Vagina (tissue), 2 donors: ENCODE results near the gene HSPA14. TPM values are rescaled to one million over a fixed set of nuclear protein-coding genes. Genes with fewer than 3 reads are reported as not detected.
A peak's percentile ranks its signal among the peaks of the same experiment; 100 is the strongest.

Experiments used
- DNase-seq, 2 donors: peaks; one replicate each; pipeline ENCODE4 v3.0.0-alpha.2; 2017; ENCODE audit errors: extremely low spot score in 2 of 2
- H3K27ac ChIP-seq: fragments of 200-600 bp; sonication (generic); one replicate; pipeline ENCODE4 v1.5.1; 2019
- H3K27me3 ChIP-seq: fragments of 200-600 bp; sonication (generic); one replicate; pipeline ENCODE4 v1.5.1; 2019
- H3K36me3 ChIP-seq, 2 donors: fragments of 200-600 bp; sonication (generic); one replicate each; pipeline ENCODE4 v1.5.1; 2017 to 2019
- H3K4me1 ChIP-seq: fragments of 200-600 bp; sonication (generic); one replicate; pipeline ENCODE4 v1.5.1; 2019
- H3K4me3 ChIP-seq, 2 donors: fragments of 200-600 bp; sonication (generic); 1 replicate in 1 of 2; 2 replicates in 1 of 2; pipeline ENCODE4 v1.5.1; 2016 to 2019
- H3K9me3 ChIP-seq: fragments of 200-600 bp; sonication (generic); one replicate; pipeline ENCODE4 v1.5.1; 2019
- CTCF ChIP-seq, 3 experiments: fragments of 450-650 bp in 2 of 3; fragments of 200-600 bp in 1 of 3; sonication (generic) in 1 of 3; IDR thresholded peaks; one replicate each; pipeline ENCODE4 v1.5.1; 2017 to 2019; ENCODE audit warnings: antibody characterized with exemption in 3 of 3, mild to moderate bottlenecking in 2 of 3, moderate library complexity in 2 of 3
- POLR2A ChIP-seq, 2 donors: fragments of 450-650 bp; IDR thresholded peaks; one replicate each; pipeline ENCODE4 v1.6.1; 2017; ENCODE audit warnings: antibody characterized with exemption in 2 of 2, mild to moderate bottlenecking in 2 of 2, moderate library complexity in 2 of 2
- POLR2AphosphoS5 ChIP-seq, 2 donors: sonication (generic); formaldehyde crosslinking; IDR thresholded peaks; one replicate each; pipeline ENCODE4 v1.9.0; 2017; ENCODE audit warnings: antibody characterized with exemption in 2 of 2, mild to moderate bottlenecking in 2 of 2, low read depth in 1 of 2; ENCODE audit not compliant: insufficient read depth in 1 of 2
- intact Hi-C: fragments of 100-400 bp; cut with DNase I; formaldehyde crosslinking; loops from one replicate; pipeline ENCODE4 v1.15.1; 2023
- total RNA-seq: library from RNA; depleted of rRNA; stranded (reverse); fragments of >200 nt; gene quantifications from one replicate; pipeline ENCODE4 v1.2.3, GENCODE V29; 2016

Gene HSPA14
- total RNA-seq, 1 donor from 2014 or later = 8.3 TPM

DNA sequence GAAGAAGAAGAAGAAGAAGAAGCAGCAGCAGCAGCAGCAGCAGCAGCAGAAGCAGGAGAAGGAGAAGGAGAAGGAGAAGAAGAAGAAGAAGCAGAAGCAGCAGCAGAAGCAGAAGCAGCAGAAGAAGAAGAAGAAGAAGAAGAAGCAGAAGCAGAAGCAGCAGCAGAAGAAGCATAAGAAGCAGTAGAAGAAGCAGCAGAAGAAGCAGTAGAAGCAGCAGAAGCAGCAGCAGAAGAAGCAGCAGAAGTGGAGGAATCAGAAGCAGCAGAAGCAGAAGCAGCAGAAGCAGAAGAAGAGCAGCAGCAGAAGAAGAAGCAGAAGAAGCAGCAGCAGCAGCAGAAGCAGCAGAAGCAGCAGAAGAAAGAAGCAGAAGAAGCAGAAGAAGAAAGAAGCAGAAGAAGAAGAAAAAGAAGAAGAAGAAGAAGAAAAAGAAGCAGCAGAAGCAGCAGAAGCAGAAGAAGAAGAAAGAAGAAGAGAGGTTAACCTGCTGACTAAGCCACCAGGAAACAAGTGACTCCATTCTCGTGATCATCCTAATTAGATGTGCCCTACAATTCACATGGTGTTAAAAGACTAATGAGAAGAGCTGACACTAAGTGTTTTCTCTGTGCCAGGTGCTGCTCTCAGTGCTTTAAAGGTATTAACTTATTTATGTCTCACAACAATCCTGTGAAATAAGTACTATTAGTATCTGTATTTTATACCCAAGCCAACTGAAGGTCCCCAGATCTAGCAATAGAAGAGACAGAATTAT is 11.9 kb upstream of the HSPA14 start:
- no peak overlapping the region for H3K4me3 ChIP-seq
- H3K9me3 ChIP-seq = no peaks in the 10 kb centered on the region
- no peaks in the 10 kb centered on the region for H3K27me3 ChIP-seq
- TF ChIP-seq POLR2A (IDR thresholded peaks at IDR 0.05) (no peak), POLR2AphosphoS5 (IDR thresholded peaks at IDR 0.05; ENCODE audit: insufficient read depth in 1 of 2, low read depth in 1 of 2) (no peak), CTCF (IDR thresholded peaks at IDR 0.05) (no peak)
- no peaks in the 10 kb centered on the region for H3K36me3 ChIP-seq
- DNase-seq = no peak
- intact Hi-C loops = no loop called here
- no peak overlapping the region for H3K27ac ChIP-seq
- no peaks in the 10 kb centered on the region for H3K4me1 ChIP-seq

- intact Hi-C loops = loop anchor here (10.0 kb wide), 2 partner anchors 228 to 328 kb away; no protein-coding TSS in a partner anchor
- Histone ChIP-seq H3K9me3 (no peaks in the 10 kb centered on the region), H3K4me3 (no peak overlapping the region), H3K4me1 (peaks cover 14% of the 10 kb centered on the region), H3K36me3 (no peaks in the 10 kb centered on the region), H3K27ac (no peak overlapping the region), H3K27me3 (no peaks in the 10 kb centered on the region)
- no peak for DNase-seq
- TF ChIP-seq CTCF (IDR thresholded peaks at IDR 0.05) (no peak), POLR2A (IDR thresholded peaks at IDR 0.05) (no peak), POLR2AphosphoS5 (IDR thresholded peaks at IDR 0.05; ENCODE audit: insufficient read depth in 1 of 2, low read depth in 1 of 2) (no peak)
Observed at GRCh38 chr10:14833106-14833505, 5.0 kb upstream of the HSPA14 start.

DNA sequence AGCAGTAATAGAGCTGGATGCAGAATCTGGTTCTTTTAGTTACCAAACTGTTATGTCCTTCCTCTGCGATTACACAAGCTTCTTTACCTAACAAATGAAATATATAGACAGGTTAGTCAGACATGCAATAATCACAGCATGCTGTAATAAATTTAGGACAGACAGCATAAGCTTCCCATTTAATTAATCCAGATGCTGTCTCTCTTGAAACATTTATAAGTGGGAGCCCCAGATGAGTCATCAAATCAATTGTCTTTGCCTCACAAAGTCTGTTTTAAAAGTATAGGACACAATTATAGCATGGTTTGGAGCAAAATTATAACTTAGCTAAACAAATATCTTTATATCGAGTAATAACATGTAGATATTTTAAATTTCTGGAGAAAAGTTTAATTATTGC is 1.9 kb upstream of the HSPA14 start:
- intact Hi-C loops = loop anchor here (10.0 kb wide), 2 partner anchors 231 to 331 kb away; no protein-coding TSS in a partner anchor
- H3K27ac ChIP-seq = no peak overlapping the region
- peaks cover 29% of the 10 kb centered on the region for H3K4me1 ChIP-seq
- TF ChIP-seq POLR2A (IDR thresholded peaks at IDR 0.05) (no peak), POLR2AphosphoS5 (IDR thresholded peaks at IDR 0.05; ENCODE audit: insufficient read depth in 1 of 2, low read depth in 1 of 2) (no peak), CTCF (IDR thresholded peaks at IDR 0.05) (no peak)
- H3K36me3 ChIP-seq = no peaks in the 10 kb centered on the region
- H3K9me3 ChIP-seq = no peaks in the 10 kb centered on the region
- no peak for DNase-seq
- H3K4me3 ChIP-seq = no peak overlapping the region
- H3K27me3 ChIP-seq = no peaks in the 10 kb centered on the region

- Histone ChIP-seq H3K27ac (peak overlapping the region; percentile 97), H3K36me3 (peaks cover 0 to 8% of the 10 kb centered on the region in 2 donors), H3K4me1 (peaks cover 29% of the 10 kb centered on the region), H3K4me3 (peak overlapping the region; percentile 80 to 88), H3K27me3 (no peaks in the 10 kb centered on the region), H3K9me3 (no peaks in the 10 kb centered on the region)
- no peak for DNase-seq
- no peak for TF ChIP-seq POLR2AphosphoS5 (IDR thresholded peaks at IDR 0.05; ENCODE audit: insufficient read depth in 1 of 2, low read depth in 1 of 2)
- no peak for TF ChIP-seq POLR2A (IDR thresholded peaks at IDR 0.05)
- TF ChIP-seq CTCF (IDR thresholded peaks at IDR 0.05) = no peak
- intact Hi-C loops = loop anchor here (10.0 kb wide), 2 partner anchors 232 to 332 kb away; no protein-coding TSS in a partner anchor
Observed at GRCh38 chr10:14837003-14837756, 926 bp upstream of the HSPA14 start.
